HG03521 (cell line): Measurements from ENCODE around the gene FOXS1.

Experiments used
- ATAC-seq: cut with Tn5 transposase; IDR thresholded peaks from one replicate; pipeline ENCODE4 v1.9.1; 2021; ENCODE audit warnings: mild to moderate bottlenecking, moderate library complexity; ENCODE audit not compliant: unreplicated experiment

Gene FOXS1

DNA sequence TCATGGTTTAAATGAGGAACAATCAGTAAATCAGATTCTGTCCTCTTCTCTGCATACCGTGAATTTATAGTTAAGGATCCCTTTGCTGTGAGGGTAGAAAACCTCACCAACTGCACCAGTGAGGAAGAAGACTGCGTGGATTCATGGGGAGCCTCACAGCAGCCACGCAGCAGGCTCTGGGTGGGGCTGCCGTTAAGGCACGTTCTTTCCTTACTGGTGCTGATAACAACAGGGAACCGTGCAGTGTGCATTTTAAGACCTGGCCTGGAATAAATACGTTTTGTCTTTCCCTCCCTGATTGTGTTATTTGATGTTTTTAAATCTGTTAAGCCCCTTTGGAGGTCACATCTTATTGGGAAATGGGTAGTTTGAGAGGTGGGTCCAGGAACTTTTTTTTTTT is 43.9 kb downstream of the FOXS1 start:
- ATAC-seq: no peak

DNA sequence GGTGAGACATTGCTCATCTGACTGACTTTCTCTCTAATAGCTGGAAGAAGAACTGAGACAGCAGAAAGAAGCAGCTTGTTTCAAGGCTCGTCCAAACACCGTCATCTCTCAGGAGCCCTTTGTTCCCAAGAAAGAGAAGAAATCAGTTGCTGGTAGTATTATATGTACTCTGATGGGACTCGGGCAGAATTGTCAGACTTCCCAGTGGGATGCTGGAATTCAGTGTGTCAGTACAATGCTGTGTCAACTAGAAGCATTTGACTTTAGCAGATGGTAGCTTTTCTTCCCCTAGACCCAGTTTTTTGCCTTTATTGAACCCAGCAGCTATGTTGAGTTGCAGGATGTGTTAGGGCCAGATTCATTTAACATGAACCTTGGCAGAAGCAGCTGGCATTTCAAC is 48.0 kb downstream of the FOXS1 start:
- no peak for ATAC-seq
